Ascending aorta (tissue), 2 donors: ENCODE results near the gene TAF15. TPM values are rescaled to one million over a fixed set of nuclear protein-coding genes. Genes with fewer than 3 reads are reported as not detected.

Source experiments
- DNase-seq, 2 donors: peaks; one replicate each; pipeline ENCODE4 v3.0.0-alpha.2; 2019; ENCODE audit warnings: low spot score in 2 of 2
- H3K27ac ChIP-seq, 2 donors: fragments of 200-600 bp; sonication (generic); one replicate each; pipeline ENCODE4 v1.5.1; 2016 to 2017; ENCODE audit warnings: mild to moderate bottlenecking in 1 of 2
- H3K27me3 ChIP-seq: fragments of 200-600 bp; sonication (generic); one replicate; pipeline ENCODE4 v1.5.1; 2017
- H3K36me3 ChIP-seq, 2 donors: fragments of 200-600 bp; sonication (generic); one replicate each; pipeline ENCODE4 v1.5.1; 2016
- H3K4me1 ChIP-seq, 2 donors: fragments of 200-600 bp; sonication (generic); one replicate each; pipeline ENCODE4 v1.5.1; 2016 to 2017; ENCODE audit warnings: mild to moderate bottlenecking in 1 of 2
- H3K4me3 ChIP-seq, 2 donors: fragments of 200-600 bp; sonication (generic); one replicate each; pipeline ENCODE4 v1.5.1; 2016 to 2017; ENCODE audit warnings: mild to moderate bottlenecking in 1 of 2
- H3K9me3 ChIP-seq, 2 donors: fragments of 200-600 bp; sonication (generic); one replicate each; pipeline ENCODE4 v1.5.1; 2016
- CTCF ChIP-seq, 3 experiments: fragments of 200-600 bp in 2 of 3; fragments of 450-650 bp in 1 of 3; sonication (generic) in 2 of 3; IDR thresholded peaks; one replicate each; pipeline ENCODE4 v1.5.1; 2016 to 2019; ENCODE audit warnings: antibody characterized with exemption in 3 of 3, mild to moderate bottlenecking in 1 of 3, moderate library complexity in 1 of 3
- intact Hi-C: fragments of 100-400 bp; cut with DNase I; formaldehyde crosslinking; loops from one replicate; pipeline ENCODE4 v1.15.1; 2023
- total RNA-seq: library from RNA; depleted of rRNA; stranded (reverse); fragments of >200 nt; gene quantifications from one replicate; pipeline ENCODE4 v1.1.0, GENCODE V29; 2016

The TAF15 gene
- total RNA-seq, 1 donor from 2014 or later = 49.6 TPM

- DNase-seq = no peak
- intact Hi-C loops = no loop called here
- Histone ChIP-seq H3K27me3 (no peaks in the 10 kb centered on the region), H3K36me3 (no peaks in the 10 kb centered on the region), H3K27ac (no peak overlapping the region), H3K4me1 (no peaks in the 10 kb centered on the region), H3K9me3 (no peaks in the 10 kb centered on the region), H3K4me3 (no peak overlapping the region)
- TF ChIP-seq CTCF (IDR thresholded peaks at IDR 0.05) = no peak
Measured at GRCh38 chr17:35889241-35889640, 80.0 kb downstream of the TAF15 start.

GRCh38 chr17:35889818-35890773 is 80.8 kb downstream of the TAF15 start:
- Histone ChIP-seq H3K4me3 (no peak overlapping the region), H3K27me3 (no peaks in the 10 kb centered on the region), H3K27ac (no peak overlapping the region), H3K4me1 (no peaks in the 10 kb centered on the region), H3K36me3 (no peaks in the 10 kb centered on the region), H3K9me3 (no peaks in the 10 kb centered on the region)
- intact Hi-C loops = no loop called here
- no peak for TF ChIP-seq CTCF (IDR thresholded peaks at IDR 0.05)
- DNase-seq = no peak

- Histone ChIP-seq H3K27me3 (no peaks in the 10 kb centered on the region), H3K9me3 (no peaks in the 10 kb centered on the region), H3K36me3 (no peaks in the 10 kb centered on the region), H3K27ac (no peak overlapping the region), H3K4me3 (no peak overlapping the region), H3K4me1 (no peaks in the 10 kb centered on the region)
- no peak for TF ChIP-seq CTCF (IDR thresholded peaks at IDR 0.05)
- DNase-seq = peak; percentile 26 to 70
- intact Hi-C loops = no loop called here
Measured at GRCh38 chr17:35890774-35891155, 81.5 kb downstream of the TAF15 start.

GRCh38 chr17:35891269-35891668 is 82.0 kb downstream of the TAF15 start:
- Histone ChIP-seq H3K9me3 (no peaks in the 10 kb centered on the region), H3K36me3 (no peaks in the 10 kb centered on the region), H3K4me1 (no peaks in the 10 kb centered on the region), H3K27me3 (no peaks in the 10 kb centered on the region), H3K27ac (no peak overlapping the region), H3K4me3 (no peak overlapping the region)
- no peak for TF ChIP-seq CTCF (IDR thresholded peaks at IDR 0.05)
- DNase-seq = no peak
- intact Hi-C loops = no loop called here

- intact Hi-C loops = no loop called here
- H3K4me3 ChIP-seq = no peak overlapping the region
- H3K4me1 ChIP-seq = no peaks in the 10 kb centered on the region
- no peak for DNase-seq
- no peaks in the 10 kb centered on the region for H3K9me3 ChIP-seq
- no peaks in the 10 kb centered on the region for H3K27me3 ChIP-seq
- H3K27ac ChIP-seq = no peak overlapping the region
- no peak for TF ChIP-seq CTCF (IDR thresholded peaks at IDR 0.05)
- H3K36me3 ChIP-seq = no peaks in the 10 kb centered on the region
Measured at GRCh38 chr17:35892091-35893035, 83.1 kb downstream of the TAF15 start.
